Measurements from ENCODE around the gene CTPS2.

GRCh38 chrX:16635040-16635439, 77.4 kb downstream of the CTPS2 start:
- no peak for TF ChIP-seq POLR2A (IDR thresholded peaks at IDR 0.05; ENCODE audit: low read depth, low read length)
- TF ChIP-seq POLR2AphosphoS5 (IDR thresholded peaks at IDR 0.05; ENCODE audit: low read depth, low read length), result no peak
- TF ChIP-seq TAF1 (IDR thresholded peaks at IDR 0.05; ENCODE audit: borderline replicate concordance, low read depth, low read length), result no peak

All from GM12892 (cell line).